IMR-90 (cell line): ENCODE data around the gene SLC9A9. TPM values are rescaled to one million over a fixed set of nuclear protein-coding genes. Genes with fewer than 3 reads are reported as not detected.

Experiments used
- ATAC-seq: fragments of 200-7000 bp; cut with Tn5 transposase; 2 replicates; pipeline ENCODE4 v1.9.1; 2020; ENCODE audit warnings: low read depth, mild to moderate bottlenecking, moderate library complexity
- BruUV-seq: library from RNA; stranded (reverse); fragments of 400-500 nt; replicated peaks from 2 replicates; lab custom pipeline; 2021; lab: Mats Ljungman, UMichigan
- CTCF ChIA-PET: fragments of 300-600 bp; formaldehyde crosslinking; extraction: SDS; loops from one replicate; lab custom pipeline; 2021; ENCODE audit warnings: antibody characterized with exemption; lab: Yijun Ruan, JAX
- POLR2A ChIA-PET: fragments of 300-600 bp; sonication (Branson Sonifier 250); formaldehyde crosslinking; loops from one replicate; lab custom pipeline; 2022; ENCODE audit warnings: antibody characterized with exemption; ENCODE audit not compliant: unreplicated experiment; lab: Charles Lee
- DNase-seq: peaks from one replicate; pipeline ENCODE4 v3.0.0; 2013
- H2AFZ ChIP-seq: replicated peaks from 2 replicates; pipeline ENCODE3; 2013; ENCODE audit warnings: low read length, mild to moderate bottlenecking; ENCODE audit not compliant: poor library complexity
- H2AK5ac ChIP-seq: 2 replicates; pipeline ENCODE4 v1.6.1; 2013; ENCODE audit warnings: low read depth, low read length, inconsistent platforms
- H2AK9ac ChIP-seq: replicated peaks from 2 replicates; pipeline ENCODE3; 2013; ENCODE audit warnings: mild to moderate bottlenecking, low read depth, low read length, moderate library complexity; ENCODE audit not compliant: poor library complexity
- H2BK120ac ChIP-seq: 2 replicates; pipeline ENCODE4 v1.6.1; 2013; ENCODE audit warnings: low read depth, low read length, inconsistent platforms
- H2BK15ac ChIP-seq: 3 replicates; pipeline ENCODE4 v1.6.1; 2013; ENCODE audit warnings: low read depth, low read length, inconsistent platforms
- H2BK20ac ChIP-seq: 2 replicates; pipeline ENCODE4 v1.6.1; 2013; ENCODE audit warnings: low read depth, mild to moderate bottlenecking, inconsistent platforms, low read length, moderate library complexity
- H2BK5ac ChIP-seq: 2 replicates; pipeline ENCODE4 v1.6.1; 2013; ENCODE audit warnings: mild to moderate bottlenecking, low read depth, low read length, inconsistent platforms; ENCODE audit not compliant: poor library complexity, severe bottlenecking
- H3K14ac ChIP-seq: replicated peaks from 2 replicates; pipeline ENCODE4 v1.6.1; 2013; ENCODE audit warnings: low read depth, low read length, inconsistent platforms
- H3K18ac ChIP-seq: 2 replicates; pipeline ENCODE4 v1.6.1; 2013; ENCODE audit warnings: low read depth, low read length, control low read depth
- H3K23ac ChIP-seq: 2 replicates; pipeline ENCODE4 v1.6.1; 2013; ENCODE audit warnings: low read depth, low read length, inconsistent platforms
- H3K27ac ChIP-seq: 2 replicates; pipeline ENCODE4 v1.5.1; 2013; ENCODE audit warnings: mild to moderate bottlenecking, control low read depth, low read length; ENCODE audit not compliant: insufficient read depth
- H3K27me3 ChIP-seq: 2 replicates; pipeline ENCODE4 v1.6.1; 2013; ENCODE audit warnings: low read length; ENCODE audit not compliant: control insufficient read depth, insufficient read depth
- H3K36me3 ChIP-seq: 2 replicates; pipeline ENCODE4 v1.6.1; 2013; ENCODE audit warnings: low read length, mixed read lengths; ENCODE audit not compliant: control insufficient read depth, insufficient read depth
- H3K4ac ChIP-seq: 2 replicates; pipeline ENCODE4 v1.6.1; 2013; ENCODE audit warnings: low read depth, low read length, inconsistent platforms
- H3K4me1 ChIP-seq: 2 replicates; pipeline ENCODE4 v1.6.1; 2013; ENCODE audit warnings: low read length, mixed read lengths; ENCODE audit not compliant: control insufficient read depth, insufficient read depth
- H3K4me2 ChIP-seq: 2 replicates; pipeline ENCODE4 v1.6.1; 2013; ENCODE audit warnings: low read depth, mild to moderate bottlenecking, control low read depth, low read length, moderate library complexity
- H3K4me3 ChIP-seq: 2 replicates; pipeline ENCODE4 v1.5.1; 2013; ENCODE audit warnings: low read depth, mild to moderate bottlenecking, control low read depth, low read length, moderate library complexity; ENCODE audit not compliant: insufficient read depth
- H3K56ac ChIP-seq: 2 replicates; pipeline ENCODE4 v1.6.1; 2013; ENCODE audit warnings: low read length, inconsistent platforms; ENCODE audit not compliant: insufficient read depth; ENCODE audit errors: extremely low read depth
- H3K79me1 ChIP-seq, 2 experiments: 2 replicates each; pipeline ENCODE4 v1.6.1; 2013; ENCODE audit warnings: low read length in 2 of 2, inconsistent platforms in 1 of 2, low read depth in 1 of 2
- H3K9ac ChIP-seq: 2 replicates; pipeline ENCODE4 v1.6.1; 2013; ENCODE audit warnings: low read depth, low read length, control low read depth
- H3K9me1 ChIP-seq: 2 replicates; pipeline ENCODE4 v1.6.1; 2013; ENCODE audit warnings: low read length, inconsistent platforms; ENCODE audit not compliant: insufficient read depth
- H3K9me3 ChIP-seq: 2 replicates; pipeline ENCODE4 v1.6.1; 2013; ENCODE audit warnings: low read length; ENCODE audit not compliant: control insufficient read depth, insufficient read depth
- H4K20me1 ChIP-seq: 2 replicates; pipeline ENCODE4 v1.6.1; 2013; ENCODE audit warnings: low read length, inconsistent platforms; ENCODE audit not compliant: insufficient read depth
- H4K5ac ChIP-seq: 2 replicates; pipeline ENCODE4 v1.6.1; 2013; ENCODE audit warnings: mild to moderate bottlenecking, low read depth, low read length, control low read depth
- H4K8ac ChIP-seq, 2 experiments: 2 replicates each; pipeline ENCODE4 v1.6.1; 2013; ENCODE audit warnings: low read depth in 2 of 2, low read length in 2 of 2, control low read depth in 1 of 2, inconsistent platforms in 1 of 2
- H4K91ac ChIP-seq: 2 replicates; pipeline ENCODE4 v1.6.1; 2013; ENCODE audit warnings: low read depth, low read length, inconsistent platforms; ENCODE audit not compliant: insufficient read depth
- MAFK ChIP-seq: IDR thresholded peaks from 2 replicates; pipeline ENCODE4 v1.6.1; 2012; ENCODE audit warnings: low read depth, low read length, improper control_type of control experiment
- SMC3 ChIP-seq: fragments of 150-350 bp; IDR thresholded peaks from 2 replicates; pipeline ENCODE4 v1.6.1; 2016; ENCODE audit warnings: low read depth, mild to moderate bottlenecking, antibody characterized with exemption, low read length, moderate library complexity
- dilution Hi-C: fragments of 300-500 bp; cut with HindIII; formaldehyde crosslinking; loops from one replicate; pipeline ENCODE4 v1.14.3; 2018; ENCODE audit warnings: low sequenced_read_pairs; ENCODE audit not compliant: unreplicated experiment
- in situ Hi-C: fragments of 300-500 bp; cut with MboI; formaldehyde crosslinking; loops from 3 replicates; pipeline ENCODE4 v1.14.3; 2019; ENCODE audit warnings: low sequenced_read_pairs, inconsistent platforms, mixed read lengths
- intact Hi-C: fragments of 100-400 bp; cut with micrococcal nuclease; formaldehyde crosslinking; loops from 2 replicates; pipeline ENCODE4 v1.10.0; 2022
- polyA plus RNA-seq, 3 experiments: library from polyadenylated mRNA; depleted of rRNA; stranded (reverse); fragments of >200 nt; gene quantifications; 2 replicates each; pipeline ENCODE4 v1.2.3, GENCODE V29; 2012; ENCODE audit warnings: low replicate concordance in 1 of 3
- total RNA-seq: library from RNA; depleted of rRNA; stranded (reverse); fragments of >200 nt; gene quantifications from 2 replicates; pipeline ENCODE4 v1.2.3, GENCODE V29; 2012

The SLC9A9 gene
- total and polyA plus RNA-seq, 2 of the 4 experiments (the other 2 are of a cell fraction) = 1.4 to 2.3 TPM

- no peak for ATAC-seq
- H2AFZ ChIP-seq = no peak overlapping the region
Observed at GRCh38 chr3:143217283-143217682, 631.0 kb downstream of the SLC9A9 start.

More at GRCh38 chr3:143217283-143217682, 631.0 kb downstream of the SLC9A9 start:
- H3K36me3 ChIP-seq = no peaks in the 10 kb centered on the region
- H3K56ac ChIP-seq = no peak overlapping the region
- intact Hi-C loops = no loop called here
- H3K4me1 ChIP-seq = no peaks in the 10 kb centered on the region
- H3K4me3 ChIP-seq = no peak overlapping the region
- no peaks in the 10 kb centered on the region for H3K9me3 ChIP-seq
- H3K4ac ChIP-seq = no peak overlapping the region
- H4K5ac ChIP-seq = no peak overlapping the region
- H3K4me2 ChIP-seq = no peak overlapping the region
- ChIA-PET CTCF (no interaction called here), POLR2A (no interaction called here)
- H2AK9ac ChIP-seq = no peak overlapping the region
- H4K20me1 ChIP-seq = no peaks in the 10 kb centered on the region
- DNase-seq = no peak
- no peak overlapping the region for H4K8ac ChIP-seq
- no peak overlapping the region for H2BK20ac ChIP-seq
- no peak overlapping the region for H3K14ac ChIP-seq
- H3K27ac ChIP-seq = no peak overlapping the region
- no peak overlapping the region for H4K91ac ChIP-seq
- H3K27me3 ChIP-seq = no peaks in the 10 kb centered on the region
- H2BK120ac ChIP-seq = no peak overlapping the region
- no peak overlapping the region for H2AK5ac ChIP-seq
- no peaks in the 10 kb centered on the region for H3K79me1 ChIP-seq
- no peak overlapping the region for H2BK5ac ChIP-seq
- in situ Hi-C loops = no loop called here
- TF ChIP-seq MAFK (no peak), SMC3 (no peak)
- H2BK15ac ChIP-seq = no peak overlapping the region
- no TSS peak for BruUV-seq
- H3K23ac ChIP-seq = no peak overlapping the region
- no peaks in the 10 kb centered on the region for H3K9me1 ChIP-seq
- H3K9ac ChIP-seq = no peak overlapping the region
- H3K18ac ChIP-seq = no peak overlapping the region
- dilution Hi-C loops = no loop called here
